ENCODE data around the gene SMYD3. TPM values are rescaled to one million over a fixed set of nuclear protein-coding genes. Genes with fewer than 3 reads are reported as not detected.
"Not testable (repeated sequence)": the region's sequence is repeated elsewhere in the genome, so short reads cannot be mapped to it uniquely, and the experiment has no call there.

SMYD3 gene
- polyA plus RNA-seq, 1 donor, result 7.1 TPM

- no peak for DNase-seq
Observed at GRCh38 chr1:245823408-245824147, 683.5 kb downstream of the SMYD3 start.

- no peak for DNase-seq
Observed at GRCh38 chr1:245822996-245823395, 684.1 kb downstream of the SMYD3 start.

GRCh38 chr1:245818363-245818762, 688.7 kb downstream of the SMYD3 start:
- DNase-seq, result not testable (repeated sequence)

- not testable (repeated sequence) for DNase-seq
Observed at GRCh38 chr1:245816496-245816895, 690.6 kb downstream of the SMYD3 start.

GRCh38 chr1:245814651-245815050, 692.4 kb downstream of the SMYD3 start:
- no peak for DNase-seq

GRCh38 chr1:245812278-245812677, 694.8 kb downstream of the SMYD3 start:
- DNase-seq, result no peak

GRCh38 chr1:245810789-245811337, 696.2 kb downstream of the SMYD3 start:
- DNase-seq, result peak; percentile 22

- no peak for DNase-seq
Observed at GRCh38 chr1:245810181-245810769, 696.8 kb downstream of the SMYD3 start.

- DNase-seq, result no peak
Observed at GRCh38 chr1:245809361-245809760, 697.7 kb downstream of the SMYD3 start.

GRCh38 chr1:245807954-245808719, 698.9 kb downstream of the SMYD3 start:
- no peak for DNase-seq

- no peak for DNase-seq
Observed at GRCh38 chr1:245807306-245807705, 699.8 kb downstream of the SMYD3 start.

GRCh38 chr1:245805532-245805931, 701.5 kb downstream of the SMYD3 start:
- no peak for DNase-seq

- DNase-seq, result no peak
Observed at GRCh38 chr1:245804696-245805095, 702.4 kb downstream of the SMYD3 start.

- DNase-seq, result no peak
Observed at GRCh38 chr1:245803666-245804037, 703.4 kb downstream of the SMYD3 start.

- DNase-seq, result no peak
Observed at GRCh38 chr1:245802941-245803665, 704.0 kb downstream of the SMYD3 start.

GRCh38 chr1:245800901-245801605, 706.0 kb downstream of the SMYD3 start:
- no peak for DNase-seq

GRCh38 chr1:245798349-245798711, 708.7 kb downstream of the SMYD3 start:
- DNase-seq, result no peak

GRCh38 chr1:245797592-245798348, 709.3 kb downstream of the SMYD3 start:
- DNase-seq, result no peak

- no peak for DNase-seq
Observed at GRCh38 chr1:245791410-245792312, 715.4 kb downstream of the SMYD3 start.

- no peak for DNase-seq
Observed at GRCh38 chr1:245790441-245790840, 716.6 kb downstream of the SMYD3 start.

Data from hindlimb muscle (tissue), 1 donor.